ENCODE measurements around the gene ADIG. TPM values are rescaled to one million over a fixed set of nuclear protein-coding genes. Genes with fewer than 3 reads are reported as not detected.

Gene ADIG
- total and polyA plus RNA-seq, 2 donors (not counting 1 experiment from before 2014, with no cell fraction given) = not detected

DNA sequence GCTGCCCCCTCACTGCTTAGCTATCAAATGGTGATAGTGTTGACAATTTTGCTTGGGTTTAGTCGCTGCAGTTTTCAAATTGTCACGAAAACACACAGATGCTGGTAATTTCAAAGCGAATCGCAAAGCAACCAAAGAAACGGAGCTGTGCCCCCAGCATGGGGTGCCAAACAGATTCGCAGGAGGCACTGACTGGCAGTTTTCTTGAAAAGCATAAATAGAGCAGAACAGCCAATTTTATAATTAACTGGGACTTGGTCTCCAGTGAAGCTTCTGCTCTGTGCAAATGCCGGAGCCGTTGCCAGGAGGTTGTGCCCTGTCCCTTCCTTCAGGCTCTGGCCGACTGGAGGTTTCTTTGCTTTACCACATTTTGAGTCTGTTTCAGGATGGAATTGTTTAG is 39.4 kb downstream of the ADIG start:
- no peak for DNase-seq (ENCODE audit: low read depth in 2 of 2)
- Histone ChIP-seq H3K9me3 (ENCODE audit: control insufficient read depth, insufficient read depth, low read depth, low read length) (no peaks in the 10 kb centered on the region), H3K4me3 (replicated peaks in 1 of 4; ENCODE audit: control extremely low read depth in 1 of 4, insufficient read depth in 1 of 4, low read depth in 3 of 4, low read length in 4 of 4) (no peak overlapping the region), H2AFZ (ENCODE audit: low read length) (no peak overlapping the region), H3K79me2 (ENCODE audit: control insufficient read depth, insufficient read depth, low read length) (no peaks in the 10 kb centered on the region), H3K27ac (ENCODE audit: insufficient read depth, low read length) (no peak overlapping the region), H3K4me2 (ENCODE audit: extremely low read depth, insufficient read depth, low read length) (no peak overlapping the region), H3K27me3 (ENCODE audit: control insufficient read depth, insufficient read depth, low read length) (peaks cover 6% of the 10 kb centered on the region), H3K4me1 (ENCODE audit: control insufficient read depth, extremely low read depth, insufficient read depth, low read length) (no peaks in the 10 kb centered on the region), H4K20me1 (ENCODE audit: control insufficient read depth, extremely low read depth, insufficient read depth, low read length) (no peaks in the 10 kb centered on the region), H3K36me3 (ENCODE audit: control insufficient read depth, insufficient read depth, low read length) (no peaks in the 10 kb centered on the region), H3K9ac (ENCODE audit: insufficient read depth, low read length) (no peak overlapping the region)
- TF ChIP-seq, protein P1, sequence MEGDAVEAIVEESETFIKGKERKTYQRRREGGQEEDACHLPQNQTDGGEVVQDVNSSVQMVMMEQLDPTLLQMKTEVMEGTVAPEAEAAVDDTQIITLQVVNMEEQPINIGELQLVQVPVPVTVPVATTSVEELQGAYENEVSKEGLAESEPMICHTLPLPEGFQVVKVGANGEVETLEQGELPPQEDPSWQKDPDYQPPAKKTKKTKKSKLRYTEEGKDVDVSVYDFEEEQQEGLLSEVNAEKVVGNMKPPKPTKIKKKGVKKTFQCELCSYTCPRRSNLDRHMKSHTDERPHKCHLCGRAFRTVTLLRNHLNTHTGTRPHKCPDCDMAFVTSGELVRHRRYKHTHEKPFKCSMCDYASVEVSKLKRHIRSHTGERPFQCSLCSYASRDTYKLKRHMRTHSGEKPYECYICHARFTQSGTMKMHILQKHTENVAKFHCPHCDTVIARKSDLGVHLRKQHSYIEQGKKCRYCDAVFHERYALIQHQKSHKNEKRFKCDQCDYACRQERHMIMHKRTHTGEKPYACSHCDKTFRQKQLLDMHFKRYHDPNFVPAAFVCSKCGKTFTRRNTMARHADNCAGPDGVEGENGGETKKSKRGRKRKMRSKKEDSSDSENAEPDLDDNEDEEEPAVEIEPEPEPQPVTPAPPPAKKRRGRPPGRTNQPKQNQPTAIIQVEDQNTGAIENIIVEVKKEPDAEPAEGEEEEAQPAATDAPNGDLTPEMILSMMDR (conservative IDR thresholded peaks at IDR 0.05 in 1 of 2, IDR thresholded peaks at IDR 0.05 in 1 of 2; ENCODE audit: low read depth in 1 of 2, low read length in 2 of 2) = no peak

- Histone ChIP-seq H3K4me1 (ENCODE audit: control insufficient read depth, extremely low read depth, insufficient read depth, low read length) (no peaks in the 10 kb centered on the region), H3K4me2 (ENCODE audit: extremely low read depth, insufficient read depth, low read length) (no peak overlapping the region), H2AFZ (ENCODE audit: low read length) (no peak overlapping the region), H3K9me3 (ENCODE audit: control insufficient read depth, insufficient read depth, low read depth, low read length) (no peaks in the 10 kb centered on the region), H3K27ac (ENCODE audit: insufficient read depth, low read length) (no peak overlapping the region), H3K9ac (ENCODE audit: insufficient read depth, low read length) (no peak overlapping the region), H3K4me3 (replicated peaks in 1 of 4; ENCODE audit: control extremely low read depth in 1 of 4, insufficient read depth in 1 of 4, low read depth in 3 of 4, low read length in 4 of 4) (no peak overlapping the region), H3K36me3 (ENCODE audit: control insufficient read depth, insufficient read depth, low read length) (no peaks in the 10 kb centered on the region), H4K20me1 (ENCODE audit: control insufficient read depth, extremely low read depth, insufficient read depth, low read length) (no peaks in the 10 kb centered on the region), H3K27me3 (ENCODE audit: control insufficient read depth, insufficient read depth, low read length) (peaks cover 6% of the 10 kb centered on the region), H3K79me2 (ENCODE audit: control insufficient read depth, insufficient read depth, low read length) (no peaks in the 10 kb centered on the region)
- DNase-seq (ENCODE audit: low read depth in 2 of 2) = peak in 1 of 2 donors; percentile 26
- TF ChIP-seq EZH2 (IDR thresholded peaks at IDR 0.05; ENCODE audit: low read length, missing control alignments) = no peak
- TF ChIP-seq, protein P1 (conservative IDR thresholded peaks at IDR 0.05 in 1 of 2, IDR thresholded peaks at IDR 0.05 in 1 of 2; ENCODE audit: low read depth in 1 of 2, low read length in 2 of 2) = no peak
Observed at GRCh38 chr20:38623061-38623460, 42.1 kb downstream of the ADIG start.

- H3K4me3 ChIP-seq (replicated peaks in 1 of 4; ENCODE audit: control extremely low read depth in 1 of 4, insufficient read depth in 1 of 4, low read depth in 3 of 4, low read length in 4 of 4) = no peak overlapping the region
- no peaks in the 10 kb centered on the region for H3K36me3 ChIP-seq (ENCODE audit: control insufficient read depth, insufficient read depth, low read length)
- no peak for TF ChIP-seq EZH2 (IDR thresholded peaks at IDR 0.05; ENCODE audit: low read length, missing control alignments)
- TF ChIP-seq, protein P1 (conservative IDR thresholded peaks at IDR 0.05 in 1 of 2, IDR thresholded peaks at IDR 0.05 in 1 of 2; ENCODE audit: low read depth in 1 of 2, low read length in 2 of 2) = no peak
- peaks cover 6% of the 10 kb centered on the region for H3K27me3 ChIP-seq (ENCODE audit: control insufficient read depth, insufficient read depth, low read length)
- H3K27ac ChIP-seq (ENCODE audit: insufficient read depth, low read length) = no peak overlapping the region
- H3K4me2 ChIP-seq (ENCODE audit: extremely low read depth, insufficient read depth, low read length) = no peak overlapping the region
- DNase-seq (ENCODE audit: low read depth in 2 of 2) = no peak
- H3K4me1 ChIP-seq (ENCODE audit: control insufficient read depth, extremely low read depth, insufficient read depth, low read length) = no peaks in the 10 kb centered on the region
- H3K9me3 ChIP-seq (ENCODE audit: control insufficient read depth, insufficient read depth, low read depth, low read length) = no peaks in the 10 kb centered on the region
- H4K20me1 ChIP-seq (ENCODE audit: control insufficient read depth, extremely low read depth, insufficient read depth, low read length) = no peaks in the 10 kb centered on the region
- H2AFZ ChIP-seq (ENCODE audit: low read length) = no peak overlapping the region
- no peak overlapping the region for H3K9ac ChIP-seq (ENCODE audit: insufficient read depth, low read length)
- no peaks in the 10 kb centered on the region for H3K79me2 ChIP-seq (ENCODE audit: control insufficient read depth, insufficient read depth, low read length)
Observed at GRCh38 chr20:38624084-38624483, 43.1 kb downstream of the ADIG start.

Data from fibroblast of lung (primary cell).